Bone marrow (tissue), 2 donors: ENCODE measurements around the gene SIX3.

Experiments used
- DNase-seq, 2 donors: peaks; one replicate each; lab custom pipeline; 2025; lab: John Stamatoyannopoulos, UW

The SIX3 gene

DNA sequence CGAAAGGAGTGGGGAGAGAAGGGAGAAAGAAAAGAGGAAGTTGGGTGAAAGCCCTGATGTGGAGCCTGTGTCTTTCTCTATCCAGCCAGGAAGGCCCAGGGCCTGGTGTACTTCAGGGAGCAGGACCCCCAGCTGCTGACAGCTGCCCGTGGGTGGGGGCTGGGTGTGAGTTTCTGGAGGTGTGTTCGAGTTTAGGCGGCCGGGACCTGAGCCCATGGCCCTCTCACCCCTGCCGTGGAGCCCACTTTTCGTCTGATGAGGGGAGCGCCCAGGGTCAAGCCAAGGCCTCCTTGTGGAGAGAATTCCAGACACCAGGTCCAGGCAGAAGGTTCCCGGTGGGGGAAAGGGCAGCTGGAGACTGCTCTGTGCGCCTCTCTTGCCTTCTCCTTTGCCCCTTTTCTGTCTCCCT lies 2.2 kb downstream of the SIX3 start:
- no peak for DNase-seq

DNA sequence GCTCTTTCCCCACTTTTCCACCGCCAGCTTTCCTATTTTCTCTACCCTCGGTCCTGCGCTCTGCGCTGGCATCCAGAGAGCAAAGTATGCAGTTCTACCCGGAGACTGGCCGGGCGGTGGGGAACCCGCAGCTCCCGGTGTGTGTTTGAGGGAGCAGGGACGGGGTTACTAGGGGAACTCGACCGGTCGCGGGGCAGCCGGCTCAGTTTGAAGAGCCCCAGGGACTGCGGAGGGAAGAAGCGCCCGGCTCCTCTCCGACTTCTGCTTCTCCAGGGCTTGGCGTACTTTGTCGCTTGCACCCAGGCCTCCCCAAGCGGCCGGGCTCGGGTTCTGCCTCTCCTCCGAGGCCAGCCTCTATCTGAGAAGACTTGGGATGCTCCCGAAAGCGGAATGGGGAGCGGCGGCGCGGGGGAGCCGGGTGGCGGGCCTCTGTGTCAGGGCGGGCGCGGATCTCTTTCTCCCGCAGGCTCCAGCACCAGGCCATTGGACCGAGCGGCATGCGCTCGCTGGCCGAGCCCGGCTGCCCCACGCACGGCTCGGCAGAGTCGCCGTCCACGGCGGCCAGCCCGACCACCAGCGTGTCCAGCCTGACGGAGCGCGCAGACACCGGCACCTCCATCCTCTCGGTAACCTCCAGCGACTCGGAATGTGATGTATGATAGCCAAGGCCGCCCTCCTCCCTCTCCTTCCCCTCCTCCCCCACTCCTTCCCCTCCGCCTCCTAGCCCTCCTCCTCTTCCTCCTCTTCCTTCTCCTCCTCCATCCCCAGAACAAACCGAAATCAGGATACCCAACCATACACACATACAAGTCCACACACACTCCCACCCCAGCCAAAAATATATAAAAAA lies 2.8 kb downstream of the SIX3 start:
- no peak for DNase-seq

DNA sequence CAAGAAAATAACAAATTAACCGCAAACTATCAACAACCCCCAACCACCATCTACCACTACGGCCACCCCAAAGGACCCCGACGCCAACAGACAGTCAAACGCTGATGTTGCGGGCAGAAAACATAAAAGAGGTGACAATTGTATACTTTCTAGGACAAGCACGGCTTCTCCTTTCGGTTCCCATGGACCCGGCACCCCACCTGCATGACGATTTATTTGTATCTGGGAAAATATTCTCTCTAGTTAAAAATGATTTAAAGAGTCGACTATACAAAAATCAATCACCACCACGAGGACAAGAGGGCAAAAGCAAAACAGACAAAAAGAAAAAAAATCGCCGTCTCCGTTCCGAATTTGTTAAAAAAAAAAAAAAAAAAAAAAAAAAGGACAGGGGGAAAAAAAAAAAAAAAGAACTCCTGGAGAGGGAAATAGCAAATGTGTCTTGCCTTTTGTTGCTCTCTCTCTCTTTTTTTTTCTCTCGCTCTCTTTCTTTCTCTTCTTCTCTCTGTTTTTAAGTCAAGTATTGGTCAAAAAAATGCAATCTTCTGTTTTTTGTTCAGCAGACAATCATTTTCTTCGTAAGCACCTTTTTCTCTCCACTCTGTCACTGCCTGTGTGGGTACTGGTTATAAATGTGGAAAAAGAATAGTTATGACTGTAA lies 3.6 kb downstream of the SIX3 start:
- no peak for DNase-seq

DNA sequence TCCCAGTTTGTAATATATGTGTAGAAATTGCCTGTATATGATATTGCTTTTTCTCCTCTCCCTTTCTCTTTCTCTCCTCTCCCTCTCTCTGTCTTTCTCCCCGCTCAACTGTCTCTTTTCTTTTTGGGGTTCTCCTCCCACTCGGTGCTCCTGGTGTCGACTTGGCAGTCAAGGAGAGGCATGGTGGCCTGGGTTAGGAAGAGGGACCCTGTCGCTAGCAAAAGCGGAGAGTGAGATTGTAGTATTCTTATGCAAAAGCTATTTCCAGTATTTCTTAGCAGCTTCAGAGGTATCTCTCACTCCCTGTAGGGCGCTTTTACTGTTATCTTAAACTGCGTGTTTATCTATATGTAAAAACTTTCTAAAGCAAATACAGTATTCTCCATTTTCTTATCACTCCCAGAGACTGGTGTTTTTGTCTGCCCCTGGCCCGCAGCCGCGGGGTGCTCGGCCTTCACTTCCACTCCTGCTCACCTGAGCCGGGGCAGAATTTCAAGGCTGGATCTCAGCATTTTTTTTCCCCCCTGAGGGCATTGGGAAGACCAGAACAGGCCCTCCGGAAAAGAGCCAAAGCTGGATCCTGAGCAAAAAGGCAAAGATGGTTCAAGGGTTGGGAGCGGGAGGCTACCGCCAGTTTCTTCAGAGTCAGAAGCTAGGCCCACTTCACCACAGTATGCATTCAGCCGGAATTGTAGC lies 4.3 kb downstream of the SIX3 start:
- no peak for DNase-seq

DNA sequence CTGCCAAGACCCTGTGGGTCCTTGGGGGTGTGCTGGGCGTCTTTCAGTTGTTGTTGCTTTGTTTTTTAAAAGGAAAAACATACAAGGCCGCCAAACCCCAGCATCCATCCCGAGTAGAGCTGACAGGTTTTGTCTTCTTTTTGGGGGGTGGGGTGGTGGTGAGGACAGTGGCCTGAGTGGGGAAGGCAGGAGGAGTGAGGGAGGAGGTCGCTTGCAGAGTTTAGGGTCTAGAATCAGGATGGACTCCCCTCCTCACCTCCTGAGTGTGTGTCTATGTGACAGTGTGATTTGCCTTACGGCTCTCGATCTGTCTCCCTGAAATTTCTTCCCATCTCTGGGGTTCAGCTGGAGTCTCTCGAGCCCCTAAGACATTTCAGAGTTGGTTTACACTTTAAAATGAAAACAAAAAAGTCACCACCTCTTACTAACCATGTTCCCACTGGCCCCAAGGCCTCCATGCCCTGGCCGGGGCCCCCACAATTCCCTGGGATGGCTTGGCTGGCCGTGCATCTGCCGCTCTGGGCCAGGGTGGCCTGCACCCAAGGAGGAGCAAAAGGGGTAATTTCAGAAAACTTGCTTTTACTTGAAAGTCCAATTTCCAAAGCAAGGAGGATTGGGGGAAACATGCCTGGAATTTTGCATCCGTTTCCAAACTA lies 5.0 kb downstream of the SIX3 start:
- no peak for DNase-seq

DNA sequence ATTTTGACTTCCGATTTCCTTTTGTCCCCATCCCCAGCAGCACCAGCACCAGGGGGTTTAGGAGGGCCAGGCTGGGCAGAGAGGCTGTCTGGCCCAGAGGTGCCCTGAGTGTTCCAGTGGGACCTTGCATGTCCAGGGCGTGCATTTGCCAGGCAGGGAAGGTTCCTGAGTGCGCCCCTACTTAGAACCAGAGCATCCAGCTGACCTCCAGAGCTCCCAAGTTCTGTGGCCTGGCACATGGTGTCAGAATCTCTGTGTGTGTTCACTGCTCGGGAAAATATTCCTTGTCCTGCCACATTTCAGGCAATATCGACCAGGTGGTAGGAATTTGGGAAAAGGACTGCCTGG lies 5.5 kb downstream of the SIX3 start:
- DNase-seq = no peak

DNA sequence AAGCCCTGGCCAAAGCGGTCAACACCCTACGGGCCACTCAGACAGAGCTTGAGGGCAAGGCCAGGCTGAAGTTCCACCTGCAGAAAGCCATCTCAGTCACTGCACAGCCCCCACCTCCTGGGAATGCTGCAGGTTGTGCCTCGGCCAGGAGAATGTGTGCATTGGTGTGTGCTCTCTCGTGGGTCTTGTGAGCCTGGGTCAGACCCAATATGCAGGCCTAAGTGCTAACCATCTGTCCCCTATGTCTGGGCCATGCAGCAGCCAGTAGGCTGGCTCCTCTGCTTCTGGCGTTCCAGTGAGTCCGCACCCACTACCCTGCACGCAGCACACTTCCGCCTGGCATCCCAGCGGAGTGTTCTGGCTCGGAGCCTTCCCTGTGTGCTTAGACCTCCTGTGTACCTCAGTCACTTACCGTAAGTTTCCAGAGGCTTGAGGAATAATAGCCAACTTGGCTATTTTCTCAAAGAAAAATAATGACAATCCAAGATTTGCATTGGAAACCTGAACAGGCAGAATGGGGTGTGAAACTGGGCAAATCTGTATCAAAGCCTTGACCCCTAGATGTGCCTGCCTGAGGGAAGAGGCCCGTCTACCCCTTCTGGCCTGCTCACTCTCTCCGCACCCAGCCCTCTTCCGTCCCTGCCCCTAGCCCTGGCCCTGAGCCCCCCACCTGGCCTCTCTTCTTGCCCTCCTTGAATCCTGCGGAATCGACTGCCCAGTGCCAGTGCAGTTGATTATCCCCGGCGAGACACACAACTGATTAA lies 7.2 kb downstream of the SIX3 start:
- no peak for DNase-seq

DNA sequence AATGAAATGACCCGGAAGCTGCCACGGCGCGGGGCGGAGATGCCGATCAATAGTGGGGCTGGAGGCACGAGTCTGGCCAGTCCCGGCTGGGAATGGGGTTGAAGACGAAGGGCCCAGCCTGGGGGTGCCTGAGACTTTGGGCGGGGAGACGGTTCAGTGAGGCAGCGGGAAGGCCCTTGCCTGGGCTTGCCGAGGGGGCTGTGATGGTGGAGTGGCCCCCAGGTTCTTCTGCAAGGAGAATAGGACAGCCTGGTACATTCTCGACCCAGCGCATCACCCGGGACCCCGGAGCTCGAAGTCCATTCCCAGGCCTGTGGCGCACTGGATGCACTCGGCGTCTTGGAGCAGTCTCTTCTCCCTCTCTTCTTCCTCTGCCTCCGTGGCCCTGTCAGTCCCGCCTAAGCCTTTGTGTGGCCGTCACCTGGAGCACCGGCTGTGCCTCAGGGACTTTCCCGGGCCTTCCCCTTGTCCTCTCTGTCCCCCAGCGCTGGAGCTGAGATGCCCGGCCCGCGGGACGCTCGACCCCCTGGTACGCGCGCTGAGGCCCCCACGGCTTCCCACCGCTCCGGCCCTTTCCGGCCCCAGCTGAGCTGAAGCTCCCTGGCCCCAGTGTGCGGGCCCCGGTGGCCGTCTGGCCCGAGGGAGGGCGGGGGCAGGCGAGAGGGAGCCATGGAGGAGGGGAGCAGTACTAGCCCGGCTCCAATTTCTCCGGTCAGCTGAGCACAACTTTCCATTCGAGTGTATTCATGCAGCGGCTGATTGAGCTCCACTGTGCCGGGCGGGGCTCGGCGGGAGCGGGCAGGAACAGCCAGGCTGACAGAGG lies 8.0 kb downstream of the SIX3 start:
- DNase-seq = no peak

DNA sequence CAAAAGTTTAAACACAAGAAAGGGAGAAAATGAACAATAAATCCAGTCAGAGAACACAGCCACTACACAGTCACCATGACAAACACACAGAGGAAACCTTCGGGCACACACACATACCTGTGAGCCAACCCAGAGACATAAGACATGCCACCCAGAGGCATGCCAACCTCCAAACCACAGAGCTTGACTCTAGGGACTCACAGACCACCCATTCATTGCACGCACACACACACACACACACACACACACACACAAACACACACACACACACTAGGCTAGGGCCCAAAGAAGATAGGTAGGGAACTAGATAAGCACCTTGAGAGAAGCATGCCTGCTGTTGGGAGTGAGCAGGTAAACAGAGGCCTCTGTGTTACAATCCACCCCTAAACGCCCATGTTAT lies 9.1 kb downstream of the SIX3 start:
- no peak for DNase-seq

DNA sequence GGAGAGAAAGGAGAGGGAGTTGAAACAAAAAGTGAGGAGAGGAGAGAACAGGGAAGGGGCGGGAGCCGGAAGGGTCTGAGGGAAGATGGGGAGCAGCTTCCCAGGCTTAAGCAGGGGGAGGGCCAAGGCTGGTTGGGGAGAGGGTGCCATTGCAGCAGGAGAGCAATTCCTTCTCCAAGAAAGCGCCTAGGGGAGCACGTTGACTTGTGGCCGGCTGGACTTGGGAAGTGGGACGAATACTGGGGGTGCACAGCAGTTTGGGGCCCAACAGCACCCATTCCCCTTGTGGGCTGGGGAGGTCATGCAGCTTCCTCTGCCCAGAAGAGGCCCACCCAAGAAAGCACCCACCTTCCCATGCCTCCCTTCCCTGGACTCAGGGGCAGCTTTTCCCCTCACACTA lies 9.6 kb downstream of the SIX3 start:
- DNase-seq = no peak

DNA sequence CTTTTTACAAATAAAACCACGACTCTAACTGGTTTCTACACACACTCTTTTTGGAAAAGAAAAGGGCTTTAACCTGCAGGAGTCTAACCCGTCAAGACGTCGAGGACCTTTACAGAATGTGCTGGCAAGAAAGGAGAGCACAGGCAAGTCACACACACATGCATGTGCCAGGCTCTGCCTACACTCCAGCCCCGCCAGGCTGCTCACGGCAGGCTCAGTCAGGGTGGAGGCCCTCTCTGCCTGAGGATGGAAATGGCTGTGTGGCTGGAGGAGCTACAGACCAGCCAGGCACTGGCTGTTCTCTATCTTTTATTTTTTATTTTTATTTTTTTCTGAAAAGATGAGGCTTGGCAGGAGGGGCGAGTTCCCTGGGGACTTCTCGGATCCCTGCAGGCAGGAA lies 10.2 kb downstream of the SIX3 start:
- DNase-seq = no peak

DNA sequence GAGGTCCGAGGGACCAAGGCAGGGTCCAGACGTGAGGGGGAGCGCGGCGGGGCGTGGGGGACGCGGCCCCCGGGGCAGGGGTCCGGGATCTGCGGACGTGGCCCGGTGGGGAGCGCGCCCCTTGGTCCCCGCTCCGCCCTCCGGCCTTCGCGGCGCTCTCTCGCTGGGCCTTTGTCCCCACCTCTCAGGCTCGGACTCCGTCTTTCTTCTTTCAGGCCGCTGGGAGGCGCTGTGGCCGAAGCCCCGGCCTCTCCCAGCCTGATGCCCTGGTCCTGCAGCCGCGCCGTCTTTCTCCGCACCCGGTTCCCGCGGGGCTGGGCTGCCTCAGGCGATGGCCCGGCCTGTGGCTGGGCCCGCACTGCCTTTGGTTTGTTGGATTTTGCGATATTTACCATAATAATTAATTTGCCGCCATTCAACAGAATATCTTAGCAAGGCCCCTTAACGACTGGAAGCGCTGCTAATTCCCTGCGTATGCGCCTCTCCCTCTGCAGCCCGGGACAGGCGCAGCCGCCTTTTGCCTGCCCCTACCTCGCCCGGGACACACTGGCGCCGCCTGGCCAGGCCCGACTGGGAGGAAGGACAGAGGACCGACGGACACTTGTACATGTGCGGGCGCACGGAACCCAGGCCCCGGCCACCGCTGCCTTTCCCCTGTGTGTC lies 10.8 kb downstream of the SIX3 start:
- peak in 1 of 2 donors; percentile 31 for DNase-seq

DNA sequence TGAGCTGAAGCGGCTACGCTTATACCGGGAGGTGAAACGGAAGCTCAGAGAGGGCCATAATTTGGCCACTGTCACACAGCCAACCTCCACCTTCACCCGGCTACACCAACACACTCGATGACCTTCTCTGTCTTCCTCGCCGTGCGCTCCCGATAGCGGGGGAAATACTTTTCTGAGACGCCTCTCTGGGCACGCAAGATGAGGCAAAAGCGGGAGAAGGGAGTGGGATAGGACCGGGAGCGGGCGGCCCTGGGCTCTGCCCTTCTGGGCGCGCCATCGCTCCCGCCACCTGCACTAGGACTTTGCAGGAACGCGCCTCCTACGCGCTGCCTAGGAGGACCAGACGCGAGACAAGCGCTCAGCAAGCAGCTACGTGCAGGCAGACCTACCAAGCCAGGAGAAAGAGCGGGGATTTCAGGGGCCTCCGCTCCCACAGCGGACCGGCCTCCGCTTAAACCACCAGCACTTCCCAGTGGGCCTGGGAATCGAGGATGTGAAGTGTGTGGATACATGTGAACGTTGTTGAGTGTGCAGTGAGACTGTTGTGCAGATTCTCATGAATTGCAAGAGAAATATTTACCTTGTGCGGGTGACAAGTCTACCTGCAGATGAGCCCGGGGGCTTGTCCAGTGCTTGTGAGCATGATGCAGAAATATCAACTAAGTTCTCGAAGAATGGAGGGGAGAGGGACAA lies 11.4 kb downstream of the SIX3 start:
- no peak for DNase-seq

DNA sequence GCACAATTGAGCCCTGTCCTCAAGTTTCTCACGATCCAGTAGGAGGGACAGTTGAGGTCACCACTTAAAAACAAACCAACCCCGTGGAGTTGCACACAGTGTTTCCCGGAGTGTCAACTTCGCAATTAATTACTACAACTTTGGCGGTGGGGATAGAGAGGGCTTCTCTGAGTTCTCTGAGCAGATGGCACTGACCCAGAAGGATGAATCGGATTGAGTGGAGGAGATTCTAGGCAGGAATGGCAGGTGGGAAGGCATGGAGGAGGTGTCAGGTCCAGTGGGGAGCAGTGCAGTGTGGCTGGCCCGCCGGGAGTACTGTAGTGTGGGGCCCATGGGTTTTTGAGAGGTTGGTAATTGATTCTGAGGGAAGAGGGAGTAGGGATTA lies 12.0 kb downstream of the SIX3 start:
- no peak for DNase-seq

DNA sequence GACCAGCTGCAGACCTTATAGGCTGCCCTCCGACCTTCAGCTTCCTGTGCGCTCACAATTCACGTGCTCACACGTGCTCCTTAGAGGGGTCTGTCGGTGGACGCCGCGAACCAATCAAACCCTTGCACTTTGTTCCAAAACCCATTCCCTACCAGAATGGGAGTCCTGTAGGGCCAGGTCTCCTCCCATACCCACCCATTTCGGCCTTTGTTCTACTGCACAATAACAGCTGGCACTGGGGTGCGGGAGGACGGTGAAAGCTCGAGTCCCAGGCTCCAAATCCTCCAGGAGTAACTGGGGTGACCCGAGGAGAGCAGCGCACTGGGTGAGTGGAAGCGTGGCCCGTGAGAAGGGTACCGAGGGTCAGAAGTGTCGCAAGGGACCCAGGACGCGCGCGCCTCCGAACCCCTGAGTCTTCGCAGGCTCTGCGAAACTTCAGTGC lies 13.0 kb downstream of the SIX3 start:
- DNase-seq = no peak

DNA sequence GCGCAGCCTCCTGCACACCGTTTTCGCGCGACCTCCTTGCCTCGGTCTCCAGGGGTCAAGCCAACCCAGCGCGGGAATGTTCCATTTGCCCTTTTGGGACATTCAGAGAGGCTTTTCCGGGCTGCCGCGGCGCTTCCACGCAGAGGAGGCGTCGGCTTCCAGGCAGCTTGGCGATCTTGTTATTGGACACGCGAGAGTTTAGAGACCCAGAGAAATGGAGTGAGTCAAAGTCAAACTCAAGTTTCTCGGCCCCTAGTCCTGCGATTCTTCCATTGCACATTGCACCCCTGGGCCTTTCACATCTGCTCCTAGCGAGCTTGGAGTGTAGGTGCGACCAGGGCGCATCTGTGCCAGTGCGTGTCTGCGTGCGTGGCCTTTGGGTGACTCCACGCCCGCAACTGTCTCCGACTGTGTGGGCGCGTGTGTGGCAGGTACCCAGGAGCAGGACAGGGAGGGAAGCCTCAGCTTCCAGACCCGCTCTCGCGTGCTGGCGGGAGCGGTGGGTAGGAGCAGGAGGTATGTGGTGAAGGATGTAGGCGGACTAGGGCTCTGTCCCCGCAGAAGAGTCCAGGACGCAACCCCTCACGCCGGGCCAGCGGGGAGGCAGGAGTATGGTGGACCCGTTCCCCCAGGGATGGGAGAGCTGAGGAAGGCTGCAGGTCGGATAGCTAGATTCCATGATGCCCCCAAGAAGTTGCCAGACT lies 13.5 kb downstream of the SIX3 start:
- DNase-seq = no peak

DNA sequence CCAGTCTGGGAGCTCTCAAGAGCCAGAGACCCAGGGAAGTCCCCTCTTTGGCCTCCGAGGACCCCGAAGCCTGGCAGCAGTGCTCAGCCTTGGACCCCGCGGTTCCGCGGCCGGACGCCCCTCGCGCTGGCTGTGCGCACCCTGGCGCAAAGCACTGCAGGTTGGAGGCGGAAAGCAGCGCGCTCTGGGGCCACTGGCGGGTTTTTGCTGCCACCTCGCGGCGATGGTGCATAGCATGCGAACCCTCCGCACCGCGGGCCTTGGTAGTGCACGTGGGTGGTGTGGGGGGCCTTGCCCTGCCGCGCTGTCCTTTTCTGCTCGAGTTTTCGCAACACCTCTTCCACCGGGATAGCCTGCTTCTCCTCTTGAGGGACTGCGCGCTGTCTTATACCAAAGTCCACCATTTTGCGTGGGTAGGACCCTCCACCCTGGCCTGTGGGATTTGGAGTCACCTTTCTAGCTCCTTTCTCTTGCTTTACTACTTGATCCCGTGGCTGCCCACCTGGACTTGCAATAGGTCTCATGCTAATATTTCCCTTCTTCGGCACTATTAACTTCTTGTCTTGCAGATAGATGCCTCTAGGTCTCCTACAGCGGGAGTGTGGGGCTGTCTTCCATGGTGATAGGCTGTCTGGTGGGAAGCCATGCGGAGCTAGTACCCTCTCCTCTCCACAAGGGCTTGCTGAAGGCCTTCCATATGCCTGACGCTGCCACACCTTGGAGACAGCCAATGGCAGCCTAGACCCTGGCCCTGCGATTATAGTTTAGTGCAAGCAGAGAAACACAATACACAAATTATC lies 14.3 kb downstream of the SIX3 start:
- DNase-seq = peak; percentile 9 to 51

DNA sequence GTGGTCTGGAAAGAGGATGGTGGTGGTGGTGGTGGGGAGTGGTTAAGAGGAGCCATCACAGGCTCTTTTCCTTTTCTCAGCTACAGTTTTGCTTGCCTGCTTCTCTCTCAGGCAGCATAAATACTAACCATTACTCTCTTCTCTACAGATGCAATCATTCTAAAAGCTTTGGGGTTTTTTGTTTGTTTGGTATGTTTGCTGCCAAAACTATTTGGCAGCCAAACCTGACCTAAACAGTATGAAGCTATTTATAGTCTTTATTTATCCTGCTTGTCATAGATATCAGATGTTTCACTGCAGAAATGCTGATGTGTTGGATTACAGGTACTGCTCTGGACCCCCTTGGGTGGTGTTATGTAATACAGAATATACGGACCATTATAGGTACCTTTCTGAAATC lies 15.3 kb downstream of the SIX3 start:
- DNase-seq = no peak
